Measurements from ENCODE around the gene TOGARAM2.

Gene TOGARAM2

GRCh38 chr2:29021886-29022285 is 40.8 kb downstream of the TOGARAM2 start:
- DNase-seq (ENCODE audit: low read depth) = no peak

- no peak for DNase-seq (ENCODE audit: low read depth)
These were observed 41.6 kb downstream of the TOGARAM2 start for GRCh38 chr2:29022679-29023078.

DNA sequence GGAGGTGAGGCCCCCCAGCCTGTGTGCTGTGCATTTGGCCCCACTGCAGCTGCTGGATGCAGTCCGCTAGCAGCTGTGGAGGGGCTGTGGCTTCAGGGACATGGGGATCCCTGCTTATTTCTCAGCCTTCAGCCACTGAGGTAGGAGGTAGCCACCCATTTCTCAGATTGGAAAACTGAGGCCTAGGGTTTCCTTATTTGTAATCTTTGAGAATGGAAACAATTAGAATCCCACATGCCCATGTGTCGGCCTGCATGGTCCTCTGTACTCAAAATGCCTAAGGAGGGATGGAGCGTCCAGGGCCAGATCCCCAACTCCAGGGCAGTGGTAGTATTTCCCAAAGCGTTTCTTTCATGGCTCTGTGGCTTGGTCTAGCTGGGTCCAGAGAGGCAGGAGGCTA is 42.1 kb downstream of the TOGARAM2 start:
- DNase-seq (ENCODE audit: low read depth) = no peak

DNA sequence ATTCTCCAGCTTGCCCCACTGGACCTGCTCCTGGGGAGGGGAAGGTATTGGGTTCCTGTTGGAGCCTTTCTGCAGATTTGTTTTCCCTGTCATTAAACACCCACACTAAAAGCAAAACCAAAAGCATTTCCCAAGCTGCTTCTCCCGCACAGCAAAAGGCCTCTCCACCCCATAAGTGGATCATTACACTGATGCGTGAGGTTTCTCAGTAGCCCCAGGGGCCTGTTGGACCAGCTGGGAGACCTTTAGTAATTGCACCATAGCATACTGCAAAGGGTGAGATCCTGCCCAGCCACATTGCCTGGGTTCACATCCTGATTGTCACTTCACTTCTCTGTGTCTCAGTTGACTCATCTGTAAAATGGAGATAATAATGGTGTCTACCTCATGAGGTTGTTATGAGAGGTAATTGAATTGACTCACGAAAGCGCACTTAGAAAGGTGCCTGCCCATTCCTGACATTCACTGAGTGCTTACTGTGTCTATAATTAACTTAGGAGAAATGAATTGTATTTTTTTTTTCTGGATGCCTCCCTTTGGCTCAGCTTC is 43.9 kb downstream of the TOGARAM2 start:
- no peak for DNase-seq (ENCODE audit: low read depth)

DNA sequence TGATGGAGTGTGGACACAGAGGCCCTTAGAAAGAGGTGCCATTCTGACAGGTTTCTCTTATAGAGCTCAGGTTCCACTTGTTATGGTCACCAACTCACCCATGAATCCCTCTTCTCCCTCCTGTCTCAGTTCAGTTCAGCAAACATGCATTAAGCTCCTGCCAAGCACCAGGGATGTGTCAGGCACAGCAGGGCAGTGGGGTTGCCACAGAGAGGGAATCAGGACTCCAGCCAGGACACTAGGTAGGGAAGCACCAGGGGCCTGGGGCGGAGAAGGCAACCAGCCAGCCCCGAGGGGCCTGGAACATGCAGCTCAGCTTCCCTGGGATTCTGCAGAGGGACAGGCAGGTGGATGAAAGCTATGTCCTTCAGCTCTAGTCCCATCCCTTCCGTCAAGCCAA is 44.6 kb downstream of the TOGARAM2 start:
- no peak for DNase-seq (ENCODE audit: low read depth)

- no peak for DNase-seq (ENCODE audit: low read depth)
These were observed 49.9 kb downstream of the TOGARAM2 start for GRCh38 chr2:29031046-29031445.

DNA sequence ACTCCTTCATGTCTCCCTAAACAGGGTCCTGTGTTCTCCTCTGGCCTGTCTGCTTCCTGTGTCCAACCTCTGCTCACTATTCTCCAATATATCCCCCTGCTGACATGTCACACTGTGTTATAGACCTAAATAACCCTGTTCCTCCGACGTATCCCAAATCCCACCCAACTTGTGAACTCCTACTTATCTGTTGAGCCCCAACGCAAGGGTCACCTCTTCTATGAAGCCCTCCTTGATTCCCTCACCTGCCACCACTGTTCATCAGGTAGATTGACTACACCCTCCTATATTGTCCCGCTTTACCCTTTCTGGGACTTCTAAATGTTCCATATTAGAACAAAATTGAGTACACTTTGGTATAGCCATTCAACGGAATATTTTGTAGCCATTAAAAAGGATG is 51.1 kb downstream of the TOGARAM2 start:
- no peak for DNase-seq (ENCODE audit: low read depth)

- no peak for DNase-seq (ENCODE audit: low read depth)
These were observed 52.1 kb downstream of the TOGARAM2 start for GRCh38 chr2:29033172-29033571.

DNA sequence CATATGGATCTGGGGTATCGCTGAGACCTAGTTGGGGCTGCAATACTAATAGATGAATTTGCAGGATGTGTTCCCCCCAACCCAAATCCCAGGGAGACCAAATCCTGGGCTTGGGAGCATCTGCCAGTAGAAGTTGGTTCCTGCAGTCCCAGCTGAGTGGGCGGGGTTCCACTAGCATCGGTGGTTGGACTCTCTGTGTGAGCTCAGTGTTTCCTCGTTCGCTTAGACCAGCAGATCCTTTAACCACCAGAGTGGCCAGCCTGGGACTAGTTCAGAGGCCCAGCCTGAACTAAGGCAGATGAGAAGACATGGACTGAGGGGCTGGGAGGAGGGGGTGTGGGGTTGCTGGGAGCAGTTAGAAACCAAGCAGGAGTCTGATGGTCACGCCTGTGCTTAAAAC is 52.6 kb downstream of the TOGARAM2 start:
- no peak for DNase-seq (ENCODE audit: low read depth)

DNA sequence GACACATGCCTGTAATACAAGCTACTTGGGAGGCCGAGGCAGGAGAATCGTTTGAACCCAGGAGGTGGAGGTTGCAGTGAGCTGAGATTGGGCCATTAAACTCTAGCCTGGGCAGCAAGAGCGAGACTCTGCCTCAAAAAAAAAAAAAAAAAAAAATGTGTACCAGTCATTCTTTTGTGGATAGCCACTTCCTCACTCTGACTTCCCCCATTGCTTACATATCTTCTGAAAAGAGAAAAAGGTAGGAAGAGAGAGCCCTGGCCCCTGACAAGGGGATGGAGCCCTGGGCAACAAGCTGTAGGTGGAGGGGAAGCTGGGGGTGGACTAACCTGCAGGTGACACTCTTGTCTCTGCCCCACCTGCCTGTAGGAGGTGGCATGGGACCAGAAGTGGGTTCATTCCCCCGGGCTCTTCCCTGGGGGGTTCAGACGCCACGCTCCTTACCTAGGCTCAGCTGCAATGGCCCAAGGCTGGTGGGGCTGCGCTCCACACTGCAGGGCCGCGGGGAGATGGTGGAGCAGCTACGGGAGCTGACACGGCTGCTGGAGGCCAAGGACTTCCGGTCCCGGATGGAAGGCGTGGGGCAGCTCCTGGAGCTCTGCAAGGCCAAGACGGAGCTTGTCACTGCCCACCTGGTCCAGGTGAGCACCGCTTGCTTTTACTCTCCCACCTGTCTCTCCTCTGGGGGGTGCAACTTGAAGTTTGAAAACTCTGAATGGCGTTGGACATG is 54.1 kb downstream of the TOGARAM2 start:
- no peak for DNase-seq (ENCODE audit: low read depth)

DNA sequence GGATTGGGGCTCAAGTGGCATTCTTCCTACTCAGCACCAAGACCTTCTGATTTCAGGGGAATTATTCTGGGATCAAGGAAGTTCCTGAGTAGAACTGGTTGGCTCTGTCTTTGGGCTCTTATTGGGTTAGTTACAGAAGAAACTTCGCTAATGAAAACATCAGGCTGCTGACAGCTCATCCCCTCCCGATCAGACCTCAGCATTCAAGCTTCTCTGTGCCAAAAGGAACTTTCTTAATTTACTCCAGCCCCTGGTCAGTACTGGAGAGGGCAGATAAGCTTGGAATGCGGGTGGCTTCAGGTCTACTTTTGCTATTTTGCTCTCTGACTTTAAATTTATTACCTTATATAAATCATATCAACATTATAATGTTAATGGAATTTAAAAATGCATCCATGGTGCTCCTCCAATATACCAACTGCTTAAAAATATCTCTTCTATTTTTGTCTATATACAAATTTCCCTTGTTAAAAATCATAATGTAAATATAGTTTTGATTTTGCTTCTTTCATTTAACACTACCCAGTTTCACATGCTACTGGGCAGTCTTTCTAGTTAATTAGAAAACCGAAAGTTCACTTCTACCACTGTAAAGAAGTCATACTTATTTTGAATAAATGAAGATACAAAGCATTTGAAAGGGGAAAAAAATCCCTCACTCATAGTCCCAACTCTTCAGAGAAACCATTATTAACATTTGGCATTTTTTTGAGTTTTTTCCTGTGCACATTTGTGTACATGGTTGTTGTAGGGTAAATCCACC is 58.8 kb downstream of the TOGARAM2 start:
- no peak for DNase-seq (ENCODE audit: low read depth)

DNA sequence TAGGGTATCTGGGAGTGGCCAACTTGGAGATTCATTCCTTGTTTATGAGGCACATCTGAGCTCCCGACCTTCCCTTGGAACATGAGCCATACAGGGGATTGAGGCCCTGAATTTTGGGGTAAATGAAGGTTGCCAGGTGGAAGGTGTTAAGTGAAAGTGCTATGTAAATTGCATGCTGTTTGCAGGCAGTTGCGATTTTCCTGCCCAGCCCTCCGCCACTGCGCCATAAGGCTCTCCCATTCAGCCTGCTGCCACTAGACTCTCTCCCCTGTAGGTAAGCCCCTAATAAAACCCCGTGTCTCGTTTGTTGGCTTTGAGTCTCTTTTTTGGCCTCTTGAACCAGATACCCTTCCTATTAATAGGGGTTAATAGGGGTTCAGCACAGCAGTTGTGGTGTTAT is 59.5 kb downstream of the TOGARAM2 start:
- no peak for DNase-seq (ENCODE audit: low read depth)

DNA sequence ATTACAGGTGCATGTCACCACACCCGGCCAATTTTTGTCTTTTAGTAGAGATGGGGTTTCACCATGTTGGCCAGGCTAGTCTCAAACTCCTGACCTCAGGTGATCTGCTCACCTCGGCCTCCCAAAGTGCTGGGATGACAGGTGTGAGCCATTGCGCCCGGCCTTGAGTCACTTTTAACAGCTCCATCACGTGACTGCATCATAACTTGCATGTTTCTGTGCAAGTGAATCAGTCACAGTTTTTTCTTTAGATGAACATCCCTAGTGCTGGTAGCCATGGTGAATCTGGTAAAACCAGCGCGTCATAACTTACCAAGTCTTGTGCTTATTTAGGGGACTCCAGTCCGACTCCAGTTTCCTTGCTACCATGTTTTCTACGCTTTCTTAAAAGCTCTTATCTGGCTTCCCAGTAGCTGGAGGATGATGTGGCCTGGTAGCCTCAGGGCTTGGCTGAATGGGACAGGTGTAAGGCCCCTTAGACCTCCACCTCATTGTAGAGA is 60.1 kb downstream of the TOGARAM2 start:
- DNase-seq (ENCODE audit: low read depth) = no peak

DNA sequence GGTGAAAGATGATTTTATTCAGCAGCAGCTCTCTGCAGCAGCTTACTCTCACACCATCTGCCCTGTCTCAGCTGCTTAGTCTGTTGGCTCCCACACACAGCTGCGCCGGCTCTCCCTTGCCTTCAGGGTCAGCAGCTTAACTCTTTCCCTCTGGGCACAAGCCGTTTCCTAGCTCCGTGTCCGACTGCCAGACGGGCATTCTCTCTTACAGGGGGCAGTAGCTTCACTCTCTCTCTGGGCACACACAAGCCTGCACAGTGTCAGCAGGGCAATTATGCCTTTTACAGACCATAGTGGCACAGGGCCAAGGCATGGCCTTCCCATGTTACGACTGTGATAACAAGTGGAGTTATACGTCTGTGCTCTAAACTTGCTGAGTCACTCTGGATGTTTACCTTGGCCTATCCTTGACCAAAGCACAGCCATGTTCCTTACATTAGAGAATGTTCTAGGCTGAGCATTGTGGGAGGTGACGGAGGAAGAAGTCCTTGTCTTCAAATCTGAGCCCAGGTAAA is 61.5 kb downstream of the TOGARAM2 start:
- DNase-seq (ENCODE audit: low read depth) = no peak

- no peak for DNase-seq (ENCODE audit: low read depth)
These were observed 63.4 kb downstream of the TOGARAM2 start for GRCh38 chr2:29044459-29044858.

DNA sequence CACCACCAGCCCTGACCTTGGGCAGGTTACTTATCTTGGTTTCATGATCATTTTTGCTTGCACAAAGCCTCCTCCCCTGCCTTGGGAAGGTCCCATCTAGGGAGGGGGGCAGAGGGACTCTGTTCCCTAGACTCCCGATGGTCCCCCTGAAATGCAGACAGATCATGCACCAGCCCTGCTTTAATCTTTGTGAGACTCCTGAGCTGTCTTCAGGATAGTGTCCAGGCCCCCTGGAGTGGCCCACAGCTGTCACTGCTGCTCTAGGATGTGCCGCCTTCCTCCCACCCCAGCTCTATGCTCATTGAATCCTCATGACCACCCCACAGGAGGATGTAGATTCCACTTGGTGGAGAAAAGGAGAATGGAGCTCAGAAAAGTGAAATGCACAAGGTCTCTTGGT is 65.2 kb downstream of the TOGARAM2 start:
- no peak for DNase-seq (ENCODE audit: low read depth)

DNA sequence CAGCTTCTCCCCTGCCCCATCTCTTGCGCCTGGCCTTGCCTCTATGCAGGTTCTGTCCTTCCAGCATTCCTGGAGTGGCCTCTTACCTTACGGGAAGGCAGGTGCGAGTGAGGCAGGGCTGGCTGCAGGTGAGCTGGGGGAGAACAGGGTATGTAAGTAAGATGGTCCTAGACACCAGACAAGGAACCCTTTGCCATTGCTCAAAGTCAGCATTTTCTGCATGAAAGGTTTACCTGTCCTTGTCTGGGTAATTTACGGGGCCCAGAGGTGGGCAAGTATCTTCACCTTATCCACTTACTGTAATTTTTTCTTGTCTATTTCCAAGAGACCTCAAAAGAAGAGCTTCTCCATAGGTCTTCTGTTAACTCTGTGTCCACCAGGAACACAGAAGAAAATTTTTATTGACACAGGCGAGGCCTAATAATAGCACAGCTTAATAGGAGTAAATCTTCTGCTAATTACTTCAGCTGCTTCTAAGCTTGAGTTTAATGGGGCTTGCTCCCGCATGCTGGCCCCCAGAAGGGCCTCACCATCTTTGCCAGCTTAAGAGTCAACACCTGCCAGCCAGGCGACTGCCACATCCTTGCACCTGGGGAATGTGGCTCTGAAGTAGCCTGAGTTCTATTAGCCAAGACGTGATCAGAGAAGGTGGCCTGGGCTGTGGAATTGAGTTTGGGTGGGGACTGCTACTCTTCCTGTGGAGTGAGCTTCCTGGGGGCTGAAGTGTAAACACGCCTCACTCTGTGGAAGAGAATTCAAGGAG is 66.2 kb downstream of the TOGARAM2 start:
- DNase-seq (ENCODE audit: low read depth) = no peak

GRCh38 chr2:29050591-29050990 is 69.5 kb downstream of the TOGARAM2 start:
- no peak for DNase-seq (ENCODE audit: low read depth)

GRCh38 chr2:29051730-29052129 is 70.6 kb downstream of the TOGARAM2 start:
- DNase-seq (ENCODE audit: low read depth) = no peak

DNA sequence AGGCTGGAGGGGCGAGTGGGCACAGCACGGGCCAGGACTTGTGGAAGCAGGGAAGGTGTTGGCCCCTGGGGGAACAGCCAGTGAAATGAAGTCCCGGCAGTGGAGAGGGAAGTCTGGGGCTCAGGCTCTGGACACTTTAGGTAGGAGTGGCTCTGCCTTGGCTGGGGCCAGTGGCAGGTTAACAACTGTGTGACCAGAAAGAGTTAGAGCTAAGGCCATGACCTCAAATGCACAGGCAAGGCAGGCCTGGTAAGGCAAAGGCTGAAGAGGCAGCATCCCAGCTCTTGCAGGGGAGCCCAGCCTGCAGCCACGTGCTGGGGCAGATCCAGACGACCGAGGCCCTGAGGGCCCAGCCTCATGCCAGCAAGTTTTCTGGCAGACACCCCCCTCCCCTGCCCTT is 71.7 kb downstream of the TOGARAM2 start:
- no peak for DNase-seq (ENCODE audit: low read depth)

DNA sequence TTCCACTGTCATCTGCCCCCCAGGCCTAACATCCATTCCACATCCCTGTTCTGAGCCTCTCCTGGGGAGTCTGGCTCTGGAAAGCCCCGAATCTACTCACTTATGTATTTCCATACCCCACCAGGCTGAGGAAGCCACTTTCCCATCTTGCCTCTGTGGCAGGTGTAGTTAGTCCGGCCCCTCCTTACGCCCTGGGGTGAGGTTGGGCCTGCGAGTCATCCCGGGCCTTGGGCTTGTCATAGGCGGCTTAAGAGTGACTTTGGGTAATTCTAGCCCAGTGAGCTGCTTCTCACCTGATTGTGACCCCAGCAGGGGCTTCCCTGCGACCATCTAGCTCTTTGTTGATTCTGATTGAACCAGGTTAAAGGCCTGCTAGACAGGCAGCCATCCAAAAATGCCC is 72.1 kb downstream of the TOGARAM2 start:
- DNase-seq (ENCODE audit: low read depth) = no peak

DNA sequence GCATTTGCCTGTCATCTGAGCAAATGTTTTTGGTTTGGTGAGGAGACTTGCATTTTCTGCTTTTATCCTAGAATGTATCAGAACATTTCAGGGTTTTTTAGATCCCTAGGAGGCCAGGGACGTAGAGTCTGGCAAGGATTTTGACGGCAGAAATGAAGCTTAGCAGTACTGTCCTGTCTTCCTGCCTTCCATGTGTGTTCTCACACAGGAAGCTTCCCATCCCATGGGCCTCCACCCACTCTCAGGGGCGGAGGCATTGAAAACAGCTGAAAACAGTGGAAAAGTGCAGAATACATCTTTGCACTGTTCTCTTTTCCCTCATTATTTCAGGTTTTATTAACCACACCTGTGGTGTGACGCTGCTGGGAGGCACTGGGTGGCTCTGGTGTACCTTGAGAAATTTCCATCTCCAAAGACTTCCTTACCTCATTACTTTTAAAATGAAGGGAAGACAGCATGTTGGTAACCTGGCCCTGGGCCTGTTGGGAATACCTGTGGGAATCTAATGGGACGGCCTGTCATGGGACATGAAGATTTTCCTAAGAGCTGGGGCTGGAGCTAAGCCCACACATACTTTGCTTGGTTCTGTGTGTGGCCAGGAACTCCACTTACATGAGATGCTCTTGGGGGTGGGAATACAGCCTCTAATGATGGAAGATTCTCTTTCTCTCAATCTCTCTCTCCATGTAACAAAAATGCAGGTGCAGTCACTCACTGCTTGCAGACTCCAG is 72.7 kb downstream of the TOGARAM2 start:
- no peak for DNase-seq (ENCODE audit: low read depth)
